IPS-18c (cell line): Measurements from ENCODE around the gene GOLGA6L7.
"Not testable (repeated sequence)": the region's sequence is repeated elsewhere in the genome, so short reads cannot be mapped to it uniquely, and the experiment has no call there.

Experiments
- H3K4me3 ChIP-seq: 2 replicates; pipeline ENCODE4 v1.7.0; 2013; ENCODE audit warnings: low read depth, mild to moderate bottlenecking, low read length, moderate library complexity; ENCODE audit not compliant: insufficient read depth
- H3K9me3 ChIP-seq: one replicate; pipeline ENCODE4 v1.6.1; 2013; ENCODE audit warnings: mild to moderate bottlenecking, low read length, moderate library complexity; ENCODE audit not compliant: control insufficient read depth, insufficient read depth

Gene GOLGA6L7, protein sequence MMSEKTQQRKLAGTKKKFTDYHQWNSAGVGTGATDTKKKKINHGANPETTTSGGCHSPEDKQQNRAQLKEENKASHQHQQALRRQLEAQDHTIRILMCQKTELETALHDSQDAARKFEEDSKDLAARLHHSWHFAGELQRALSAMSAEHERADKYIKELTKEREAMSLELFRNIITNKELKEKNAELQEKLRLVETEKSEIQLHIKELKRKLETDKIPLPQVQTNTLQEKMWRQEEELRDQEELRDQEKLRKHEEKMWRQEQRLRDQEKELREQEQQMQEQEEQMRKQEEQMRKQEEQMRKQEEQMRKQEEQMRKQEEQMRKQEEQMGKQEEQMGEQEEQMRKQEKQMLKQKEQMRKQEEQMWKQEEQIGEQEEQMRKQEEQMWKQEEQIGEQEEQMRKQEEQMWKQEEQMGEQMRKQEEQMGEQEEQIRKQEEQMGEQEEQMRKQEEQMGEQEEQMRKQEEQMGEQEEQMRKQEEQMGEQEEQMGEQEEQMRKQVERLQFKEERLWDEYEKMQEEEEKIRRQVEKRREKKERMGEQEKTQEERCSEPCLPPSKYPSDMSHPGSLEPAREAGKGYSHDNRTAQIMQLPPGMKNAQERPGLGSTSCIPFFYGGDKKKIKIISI

DNA sequence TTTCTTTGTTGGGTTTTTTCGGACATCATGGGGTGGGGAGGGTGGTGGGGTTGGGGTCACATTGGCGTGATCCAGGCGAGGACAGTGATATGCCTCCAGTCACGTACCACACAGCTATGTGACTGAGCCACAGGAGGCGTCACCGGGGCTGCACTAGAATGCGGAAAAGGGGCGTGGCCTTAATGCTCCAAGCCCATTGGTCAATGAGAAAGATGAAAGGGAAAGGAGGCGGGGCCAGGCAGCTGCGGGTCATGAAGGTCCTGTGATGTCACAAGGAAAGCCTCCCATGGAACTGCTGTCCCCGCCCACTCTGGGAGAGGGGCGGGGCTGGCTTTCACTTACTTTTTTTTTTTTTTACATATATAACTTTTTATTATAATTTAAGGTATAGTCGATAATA lies at the start of gene GOLGA6L7:
GOLGA6L7 (minus strand) TSS at position 124 of the 400 bp plus-strand sequence; CDS start at position 29, 95 bp downstream.
- not testable (repeated sequence) for H3K4me3 ChIP-seq, H3K9me3 ChIP-seq

DNA sequence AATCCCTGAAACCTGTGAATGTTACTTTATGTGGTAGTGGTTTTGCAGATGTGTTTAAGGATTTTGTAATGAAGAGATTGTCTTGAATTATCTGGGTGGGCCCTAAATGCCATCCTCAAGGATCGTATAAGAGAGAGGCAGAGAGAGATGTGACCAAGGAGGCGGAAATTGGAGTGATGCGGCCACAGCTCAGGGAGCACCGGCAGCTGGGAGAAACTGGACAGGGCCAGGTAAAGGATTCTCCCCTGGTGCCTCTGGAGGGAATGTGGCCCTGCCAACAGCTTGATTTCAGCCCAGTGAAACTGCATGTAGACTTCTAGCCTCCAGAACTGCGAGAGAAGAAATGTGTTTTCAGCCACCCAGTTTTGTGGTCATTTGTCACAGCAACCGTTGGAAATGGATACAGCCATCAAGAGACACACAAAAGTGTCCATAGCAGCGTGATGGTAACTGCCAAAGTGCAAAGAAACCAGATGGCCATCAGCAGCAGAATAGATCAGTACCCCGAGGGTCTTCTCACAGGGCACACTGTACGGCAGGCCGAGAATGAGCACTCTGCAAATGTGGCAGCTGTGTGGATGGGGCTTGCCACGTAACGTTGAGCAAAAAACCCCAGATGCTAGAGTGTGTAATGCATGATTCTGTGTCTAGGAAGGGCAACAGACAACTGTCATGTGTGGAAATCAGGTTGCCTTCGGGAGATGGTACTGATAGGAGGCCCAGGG lies 49.6 kb upstream of the GOLGA6L7 start:
- Histone ChIP-seq H3K9me3 (no peaks in the 10 kb centered on the region), H3K4me3 (no peak overlapping the region)

DNA sequence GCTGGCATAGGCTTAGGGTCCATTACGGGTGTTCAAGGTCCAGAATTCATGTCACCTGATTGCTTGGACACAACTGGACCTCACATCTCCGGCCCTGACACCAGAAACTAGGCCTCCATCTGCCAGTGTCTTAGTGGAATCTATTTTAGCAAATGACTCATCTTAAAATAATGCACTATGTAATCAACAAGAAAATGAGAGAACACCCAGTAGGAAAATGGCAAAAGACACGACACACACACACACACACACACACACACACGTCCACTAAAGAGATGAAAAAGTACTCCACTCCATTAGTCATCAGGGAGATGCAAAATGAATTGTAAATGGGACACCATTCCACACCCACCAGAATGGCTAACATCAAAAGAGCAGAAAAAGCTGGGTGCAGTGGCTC lies 48.5 kb upstream of the GOLGA6L7 start:
- H3K4me3 ChIP-seq: no peak overlapping the region
- no peaks in the 10 kb centered on the region for H3K9me3 ChIP-seq

DNA sequence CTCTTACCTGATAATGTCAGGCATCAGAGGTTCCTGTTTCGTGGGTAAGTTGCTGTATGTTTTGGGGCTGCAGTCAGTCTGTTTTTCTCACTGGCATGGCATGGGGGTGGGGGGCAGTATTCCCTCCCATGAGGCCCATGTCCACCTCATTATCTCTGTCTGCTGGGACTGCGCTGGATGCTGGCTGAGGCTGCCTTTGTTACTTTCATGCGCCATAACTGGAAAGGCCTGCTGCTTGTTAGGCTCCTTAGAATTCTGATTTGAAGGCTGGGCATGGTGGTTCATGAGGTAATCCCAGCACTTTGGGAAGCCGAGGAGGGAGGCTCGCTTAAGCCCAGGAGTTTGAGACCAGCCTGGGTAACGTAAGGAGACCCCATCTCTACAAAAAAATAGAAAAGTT lies 47.1 kb upstream of the GOLGA6L7 start:
- Histone ChIP-seq H3K4me3 (no peak overlapping the region), H3K9me3 (no peaks in the 10 kb centered on the region)

DNA sequence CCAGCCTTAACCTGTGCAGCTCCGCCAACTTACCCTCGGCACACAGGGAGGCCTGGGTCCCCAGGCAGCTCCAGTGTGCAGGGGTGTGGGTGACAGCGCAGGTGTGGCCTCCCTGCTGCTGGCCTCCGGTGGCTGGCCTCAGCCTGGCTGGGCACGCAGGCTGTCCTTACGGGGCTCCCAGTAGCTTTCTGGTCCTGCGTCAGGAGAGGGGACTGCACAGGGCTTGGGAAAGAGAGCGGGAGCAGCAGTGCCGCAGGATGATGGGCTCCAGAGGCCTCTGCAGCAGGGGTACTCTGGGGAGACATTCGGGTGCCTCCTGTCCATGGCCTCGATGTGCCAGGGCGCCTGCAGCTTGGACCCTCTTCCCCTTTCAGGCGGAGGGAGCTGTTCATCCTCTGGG lies 46.7 kb upstream of the GOLGA6L7 start:
- Histone ChIP-seq H3K4me3 (no peak overlapping the region), H3K9me3 (no peaks in the 10 kb centered on the region)

DNA sequence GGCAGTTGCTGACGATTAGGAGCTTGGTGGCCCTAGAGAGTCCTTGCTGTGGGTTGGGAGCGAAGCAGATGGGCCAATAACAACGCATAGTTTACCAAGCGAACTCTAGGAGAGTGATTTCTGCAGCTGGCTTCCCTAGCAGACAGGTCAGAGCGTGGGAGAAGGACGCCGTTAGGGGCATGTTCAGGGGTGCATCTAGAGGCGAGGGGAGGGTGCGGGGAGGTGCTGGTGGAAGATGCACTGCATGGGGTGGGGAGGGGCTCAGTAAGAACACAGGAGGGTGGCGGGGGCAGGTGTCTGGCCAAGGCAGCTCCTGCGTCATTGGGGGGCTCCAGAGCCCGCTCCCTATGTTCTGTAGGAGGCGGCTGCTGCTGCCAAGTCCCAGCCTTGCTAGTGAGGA lies 46.2 kb upstream of the GOLGA6L7 start:
- no peaks in the 10 kb centered on the region for H3K9me3 ChIP-seq
- H3K4me3 ChIP-seq: no peak overlapping the region

DNA sequence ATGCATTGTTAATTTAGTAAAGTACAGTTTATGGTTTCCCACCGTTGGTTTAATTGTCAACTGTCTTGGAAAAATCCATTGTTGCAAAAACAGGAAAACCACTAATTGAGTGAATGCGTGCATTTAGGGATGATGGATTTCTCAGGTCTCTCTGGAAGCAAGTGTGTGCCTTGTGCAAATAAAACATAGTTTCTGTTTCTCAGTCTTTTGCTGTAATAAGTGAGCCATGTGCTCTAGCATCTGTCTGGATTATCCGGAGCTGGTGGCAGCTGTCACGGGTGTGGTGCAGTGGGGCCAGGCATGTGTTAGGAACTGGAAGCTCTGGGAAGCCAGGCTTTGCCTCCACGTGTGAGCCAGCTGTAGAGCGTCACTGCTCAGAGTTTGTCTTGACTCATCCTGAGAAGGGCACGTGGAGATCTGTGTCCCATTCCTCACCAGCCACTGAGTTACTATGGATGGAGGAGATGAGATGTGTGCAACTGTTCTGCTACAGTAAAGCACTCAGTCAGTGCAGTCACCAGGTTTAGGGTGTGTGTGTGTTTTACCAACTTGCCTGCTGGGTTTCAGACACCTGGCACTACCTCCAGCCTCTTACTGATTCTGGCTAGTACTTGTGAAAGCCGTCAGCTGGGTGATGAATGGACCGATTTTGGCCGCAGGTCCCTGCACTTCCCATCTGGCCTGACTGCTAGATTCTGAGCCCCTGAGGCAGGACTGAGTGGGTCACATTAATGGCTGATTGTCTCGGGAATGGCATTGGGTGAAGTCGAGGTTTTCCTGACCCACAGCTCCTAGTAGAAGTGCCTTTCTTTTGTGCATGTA lies 44.6 kb upstream of the GOLGA6L7 start:
- no peaks in the 10 kb centered on the region for H3K9me3 ChIP-seq
- H3K4me3 ChIP-seq: no peak overlapping the region

DNA sequence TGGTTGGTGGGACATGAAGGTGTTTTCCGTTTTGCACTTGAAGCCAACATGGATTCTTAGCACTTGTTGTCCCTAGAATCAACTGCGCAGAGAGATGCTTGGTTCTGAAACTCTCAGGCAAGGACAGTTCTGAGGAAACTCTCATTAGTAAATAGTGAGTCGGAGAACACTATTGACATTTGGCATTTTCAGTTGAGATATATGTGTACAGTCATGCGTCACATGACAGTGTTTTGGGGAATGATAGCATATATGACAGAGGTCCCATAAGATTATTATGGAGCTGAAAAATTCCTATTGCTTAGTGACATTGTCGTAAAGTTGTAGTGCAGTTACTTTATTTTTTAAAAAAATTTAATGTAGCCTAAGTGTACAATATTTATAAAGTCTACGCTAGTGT lies 43.1 kb upstream of the GOLGA6L7 start:
- Histone ChIP-seq H3K4me3 (no peak overlapping the region), H3K9me3 (no peaks in the 10 kb centered on the region)

DNA sequence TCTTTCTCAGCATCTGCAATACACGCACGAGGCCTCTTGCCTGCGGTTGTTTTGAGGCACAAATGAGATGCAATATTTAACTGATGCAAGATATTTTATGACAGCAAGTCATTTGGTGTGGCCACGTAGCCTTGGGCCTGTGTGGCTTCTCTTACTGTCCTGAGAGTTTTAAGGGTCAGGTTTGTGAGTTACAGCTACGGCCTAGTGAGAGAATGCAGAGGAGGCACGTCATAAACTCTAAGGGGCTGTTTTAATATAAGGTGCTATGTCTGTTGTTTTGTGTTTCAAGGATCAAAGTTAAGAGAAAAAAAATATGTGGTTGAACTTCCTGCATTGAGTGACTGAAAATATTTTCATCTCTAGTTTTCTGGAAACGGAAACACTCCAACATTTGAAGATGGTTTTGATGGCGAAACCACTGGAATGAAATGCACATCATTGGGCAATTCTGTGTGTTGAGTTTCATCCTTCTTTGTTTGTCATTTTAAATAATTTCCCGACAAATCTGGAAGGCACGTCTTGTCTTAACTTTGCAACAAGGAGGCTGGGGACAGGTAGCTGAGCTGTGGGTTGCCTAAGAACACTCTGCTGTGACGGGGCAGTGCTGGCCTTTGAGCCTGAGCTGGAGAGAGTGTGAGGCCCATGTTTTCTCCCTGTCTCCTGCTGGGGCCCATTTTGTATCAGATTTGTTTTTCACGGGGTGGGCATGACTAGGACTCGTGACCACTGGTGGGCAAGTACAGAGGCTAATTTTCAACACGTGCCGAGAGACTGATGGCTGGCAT lies 42.5 kb upstream of the GOLGA6L7 start:
- Histone ChIP-seq H3K4me3 (no peak overlapping the region), H3K9me3 (no peaks in the 10 kb centered on the region)

DNA sequence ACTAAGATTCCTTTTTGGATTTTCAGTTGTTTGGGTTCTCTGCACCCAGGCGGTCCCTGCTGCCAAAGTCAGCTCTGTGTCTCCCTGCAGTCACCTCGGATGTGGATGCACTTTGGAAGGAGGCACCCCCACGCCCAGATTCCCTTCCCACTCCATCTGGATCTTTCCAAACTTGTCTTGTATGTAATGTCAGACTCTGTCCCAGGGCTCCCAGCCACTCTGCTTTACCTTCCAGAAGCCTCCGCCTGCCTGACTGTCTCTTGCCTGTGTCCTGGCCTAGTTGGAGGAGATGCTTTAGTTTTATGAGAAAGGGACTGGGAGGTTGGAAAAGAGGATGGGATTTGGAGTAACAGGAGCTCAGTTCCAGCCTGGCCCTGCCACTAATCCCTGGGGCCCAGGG lies 41.8 kb upstream of the GOLGA6L7 start:
- H3K4me3 ChIP-seq, H3K9me3 ChIP-seq: not testable (repeated sequence)

DNA sequence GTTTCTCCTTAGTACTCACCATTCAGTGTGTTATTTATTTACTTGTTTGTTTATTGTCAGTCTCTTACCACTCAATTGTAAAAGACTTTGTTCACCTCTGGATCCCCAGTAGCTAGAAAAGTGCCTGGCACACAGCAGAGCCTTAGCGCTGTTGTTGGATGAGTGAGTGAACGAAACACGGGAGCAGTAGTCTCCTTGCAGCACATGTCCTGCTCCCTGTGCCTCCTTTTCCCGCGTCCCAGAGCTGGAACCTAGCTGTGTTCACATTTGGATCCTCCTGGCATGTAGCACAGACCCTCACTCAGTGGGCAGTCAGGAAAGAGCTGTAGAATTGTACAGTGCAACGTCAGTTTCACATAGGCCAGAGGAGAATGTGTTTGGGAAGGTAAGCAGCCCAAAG lies 41.4 kb upstream of the GOLGA6L7 start:
- not testable (repeated sequence) for H3K9me3 ChIP-seq, H3K4me3 ChIP-seq

DNA sequence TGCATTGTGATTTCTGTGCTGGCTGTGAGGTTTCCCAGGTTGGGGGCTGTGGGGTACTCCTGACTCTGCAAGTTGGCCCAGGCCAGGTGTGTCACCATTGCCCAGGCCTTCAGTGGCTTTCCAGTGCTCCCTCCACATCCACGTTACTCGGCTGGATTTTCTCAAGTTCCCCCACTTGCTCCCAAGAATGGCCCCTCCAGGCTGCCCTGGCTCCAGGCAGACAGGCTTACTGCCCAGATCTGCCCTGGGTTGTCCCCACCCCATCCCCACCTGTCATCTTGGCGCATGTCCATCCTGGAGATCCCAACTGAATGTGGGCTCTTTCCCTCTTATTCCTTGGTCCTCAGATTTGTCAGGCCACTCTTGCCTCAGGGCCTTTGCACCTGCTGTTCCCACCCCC lies 40.9 kb upstream of the GOLGA6L7 start:
- Histone ChIP-seq H3K4me3 (no peak overlapping the region), H3K9me3 (no peaks in the 10 kb centered on the region)

DNA sequence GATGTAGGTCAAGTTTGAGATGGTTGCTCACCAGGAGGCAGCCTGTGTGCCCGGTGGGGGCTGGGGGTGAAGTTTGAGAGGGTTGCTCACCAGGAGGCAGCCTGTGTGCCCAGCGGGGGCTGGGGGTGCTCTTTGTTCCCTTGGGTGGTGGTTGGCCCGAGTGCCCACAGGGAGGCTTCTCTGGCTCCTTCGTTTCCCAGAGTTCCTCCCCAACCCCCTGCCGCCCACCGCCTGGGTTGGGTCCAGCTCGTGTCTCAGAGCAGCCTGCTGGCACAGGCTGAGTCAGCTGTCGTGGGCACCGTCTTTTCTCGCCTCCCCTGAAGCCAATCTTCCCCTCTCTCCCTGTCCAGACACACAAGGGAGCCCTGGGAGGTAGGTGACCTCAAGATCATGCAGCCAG lies 40.5 kb upstream of the GOLGA6L7 start:
- no peak overlapping the region for H3K4me3 ChIP-seq

DNA sequence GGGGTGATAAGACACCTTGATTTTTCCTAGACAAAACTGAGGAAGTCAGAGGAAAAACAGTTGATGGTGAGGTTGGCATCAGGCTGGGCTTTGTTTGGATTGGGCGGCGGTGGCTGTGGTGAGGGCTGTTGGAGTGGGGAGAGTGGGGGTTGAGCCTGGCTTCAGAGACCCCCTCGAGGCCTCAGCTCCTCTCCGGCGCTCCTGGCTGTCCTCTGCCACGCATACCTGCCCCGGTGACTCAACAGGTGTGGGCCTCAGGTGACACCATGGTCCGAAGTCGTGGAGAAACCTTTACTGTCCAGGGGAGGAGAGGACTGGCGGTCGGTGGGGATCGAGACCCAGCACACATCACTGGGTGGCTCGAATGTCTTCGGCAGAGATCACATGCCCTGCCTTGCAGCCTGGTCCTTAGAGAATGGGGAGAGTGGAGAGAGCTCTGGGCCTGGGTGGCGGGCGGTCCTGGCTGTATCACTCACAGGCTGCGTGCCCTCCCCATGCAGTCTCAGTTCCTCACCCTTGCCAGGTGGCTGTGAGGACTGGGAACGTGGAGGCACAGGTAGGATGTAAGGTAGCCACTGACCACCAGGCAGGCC lies 40.0 kb upstream of the GOLGA6L7 start:
- H3K9me3 ChIP-seq: no peaks in the 10 kb centered on the region
- H3K4me3 ChIP-seq: no peak overlapping the region

More for the DNA sequence above, 40.5 kb upstream of the GOLGA6L7 start:
- H3K9me3 ChIP-seq: no peaks in the 10 kb centered on the region

DNA sequence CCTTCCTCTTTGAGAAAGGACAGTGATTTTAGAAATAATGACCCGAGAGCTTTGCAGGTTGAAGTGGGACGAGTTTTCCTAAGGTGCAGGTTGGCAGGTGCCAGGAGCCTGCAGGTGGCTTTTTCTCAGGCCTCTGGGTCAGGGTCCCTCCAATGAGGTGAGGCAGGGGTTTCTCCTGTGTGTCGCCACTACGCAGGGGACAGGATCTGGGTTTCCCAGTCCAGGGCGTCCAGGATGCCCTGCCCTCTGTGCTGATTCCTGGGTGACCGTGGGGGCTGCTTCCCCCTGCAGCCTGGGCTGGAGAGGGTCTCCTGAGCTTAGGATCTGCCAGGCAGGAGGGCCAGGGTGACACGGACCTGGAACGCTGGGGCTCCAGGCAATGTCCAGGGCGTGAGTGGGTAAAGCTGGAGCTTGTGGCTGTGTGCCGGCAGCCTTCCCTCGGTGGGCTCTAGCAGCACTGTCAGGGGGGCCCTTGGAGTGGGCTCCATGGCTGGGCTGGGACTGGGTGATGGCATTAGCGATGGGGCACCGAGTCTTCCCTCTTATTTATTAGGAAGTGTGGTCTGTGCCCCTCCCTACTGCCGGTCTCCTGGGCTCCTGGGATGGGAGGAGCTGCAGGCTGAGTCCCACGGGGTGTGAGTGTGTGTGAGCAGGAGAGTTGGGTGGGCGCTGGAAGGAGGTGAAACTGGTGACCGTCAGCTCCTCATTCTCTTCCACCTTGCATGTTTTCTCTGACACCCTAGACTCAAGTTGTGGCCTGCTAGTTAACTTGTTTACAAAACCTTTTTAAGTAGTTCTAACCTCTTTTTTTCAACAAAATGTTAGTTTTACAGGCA lies 39.1 kb upstream of the GOLGA6L7 start:
- Histone ChIP-seq H3K9me3 (no peaks in the 10 kb centered on the region), H3K4me3 (no peak overlapping the region)
